MM.1S (cell line): ENCODE data around the gene CHMP6.

Source experiments
- DNase-seq: peaks from one replicate; pipeline ENCODE4 v3.0.0-alpha.2; 2015
- H2AFZ ChIP-seq: fragments of 300-600 bp; sonication (generic); 2 replicates; pipeline ENCODE4 v1.6.0; 2016; ENCODE audit warnings: antibody characterized with exemption, low read length
- H3F3A ChIP-seq: fragments of 300-600 bp; sonication (generic); 2 replicates; pipeline ENCODE4 v1.6.1; 2016; ENCODE audit warnings: mild to moderate bottlenecking, antibody characterized with exemption, low read length, moderate library complexity, mixed read lengths; ENCODE audit not compliant: insufficient read depth
- H3K27ac ChIP-seq: fragments of 300-600 bp; sonication (generic); 2 replicates; pipeline ENCODE4 v1.5.1; 2016; ENCODE audit warnings: mild to moderate bottlenecking, low read length
- H3K27me3 ChIP-seq: fragments of 300-600 bp; sonication (generic); replicated peaks from 2 replicates; pipeline ENCODE4 v1.6.0; 2016; ENCODE audit warnings: low read length; ENCODE audit not compliant: insufficient read depth
- H3K36me3 ChIP-seq: fragments of 300-600 bp; sonication (generic); replicated peaks from 2 replicates; pipeline ENCODE4 v1.6.1; 2016; ENCODE audit warnings: mild to moderate bottlenecking, low read length, mixed read lengths; ENCODE audit not compliant: insufficient read depth
- H3K4me1 ChIP-seq: fragments of 300-600 bp; sonication (generic); 2 replicates; pipeline ENCODE4 v1.6.1; 2016; ENCODE audit warnings: low read length, mixed read lengths
- H3K4me2 ChIP-seq: fragments of 300-600 bp; sonication (generic); 2 replicates; pipeline ENCODE4 v1.6.0; 2016; ENCODE audit warnings: low read depth, low read length
- H3K4me3 ChIP-seq: fragments of 300-600 bp; sonication (generic); 2 replicates; pipeline ENCODE4 v1.5.1; 2016; ENCODE audit warnings: low read length, mixed read lengths
- H3K79me2 ChIP-seq: fragments of 300-600 bp; sonication (generic); 2 replicates; pipeline ENCODE4 v1.6.1; 2016; ENCODE audit warnings: mixed run types, low read length, mixed read lengths
- H3K9ac ChIP-seq: fragments of 300-600 bp; sonication (generic); 2 replicates; pipeline ENCODE4 v1.6.1; 2016; ENCODE audit warnings: low read length, mixed read lengths
- H3K9me2 ChIP-seq: fragments of 300-600 bp; sonication (generic); replicated peaks from 2 replicates; pipeline ENCODE4 v1.6.1; 2016; ENCODE audit warnings: mild to moderate bottlenecking, low read length, mixed read lengths; ENCODE audit not compliant: insufficient read depth
- H3K9me3 ChIP-seq: fragments of 300-600 bp; sonication (generic); replicated peaks from 2 replicates; pipeline ENCODE4 v1.6.1; 2016; ENCODE audit warnings: mild to moderate bottlenecking, low read length, mixed read lengths; ENCODE audit not compliant: insufficient read depth
- H4K20me1 ChIP-seq: fragments of 300-600 bp; sonication (generic); 2 replicates; pipeline ENCODE4 v1.6.1; 2016; ENCODE audit warnings: mild to moderate bottlenecking, low read length, moderate library complexity, mixed read lengths; ENCODE audit not compliant: insufficient read depth
- EZH2 ChIP-seq: fragments of 300-600 bp; sonication (generic); optimal IDR thresholded peaks from 2 replicates; pipeline ENCODE3; 2017; ENCODE audit warnings: low read depth, mild to moderate bottlenecking, antibody characterized with exemption, low read length, mixed read lengths
- EZH2phosphoT487 ChIP-seq: fragments of 300-600 bp; sonication (generic); IDR thresholded peaks from 2 replicates; pipeline ENCODE4 v1.6.1; 2018; ENCODE audit warnings: antibody characterized with exemption, low read length
- TF ChIP-seq, protein P1 (sequence below): fragments of 300-600 bp; sonication (generic); IDR thresholded peaks from 2 replicates; pipeline ENCODE4 v1.5.1; 2016; ENCODE audit warnings: antibody characterized with exemption, low read length, mixed read lengths

The CHMP6 gene

DNA sequence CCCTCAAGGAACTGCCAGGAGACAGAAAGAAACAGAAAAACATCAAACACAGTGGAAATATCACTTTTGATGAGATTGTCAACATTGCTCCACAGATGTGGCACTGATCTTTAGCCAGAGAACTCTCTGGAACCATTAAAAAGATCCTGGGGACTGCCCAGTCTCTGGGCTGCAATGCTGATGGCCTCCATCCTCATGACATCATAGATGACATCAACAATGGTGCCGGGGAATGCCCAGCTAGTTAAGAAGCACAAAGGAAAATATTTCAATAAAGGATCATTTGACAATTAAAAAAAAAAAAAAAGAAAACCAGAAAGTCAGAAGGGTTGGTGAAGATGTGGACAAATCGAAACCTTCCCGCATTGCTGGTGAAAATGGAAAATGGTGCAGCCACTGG lies 14.9 kb upstream of the CHMP6 start:
- Histone ChIP-seq H3K9me3 (no peaks in the 10 kb centered on the region), H3K27ac (no peak overlapping the region), H3K4me3 (no peak overlapping the region), H3K4me1 (no peaks in the 10 kb centered on the region), H3K9ac (no peak overlapping the region), H3K36me3 (no peaks in the 10 kb centered on the region), H4K20me1 (no peaks in the 10 kb centered on the region), H3F3A (no peaks in the 10 kb centered on the region), H3K27me3 (peaks cover 12% of the 10 kb centered on the region), H2AFZ (no peak overlapping the region), H3K4me2 (no peak overlapping the region), H3K9me2 (no peaks in the 10 kb centered on the region), H3K79me2 (no peaks in the 10 kb centered on the region)
- TF ChIP-seq EZH2phosphoT487: no peak
- TF ChIP-seq, protein P1, sequence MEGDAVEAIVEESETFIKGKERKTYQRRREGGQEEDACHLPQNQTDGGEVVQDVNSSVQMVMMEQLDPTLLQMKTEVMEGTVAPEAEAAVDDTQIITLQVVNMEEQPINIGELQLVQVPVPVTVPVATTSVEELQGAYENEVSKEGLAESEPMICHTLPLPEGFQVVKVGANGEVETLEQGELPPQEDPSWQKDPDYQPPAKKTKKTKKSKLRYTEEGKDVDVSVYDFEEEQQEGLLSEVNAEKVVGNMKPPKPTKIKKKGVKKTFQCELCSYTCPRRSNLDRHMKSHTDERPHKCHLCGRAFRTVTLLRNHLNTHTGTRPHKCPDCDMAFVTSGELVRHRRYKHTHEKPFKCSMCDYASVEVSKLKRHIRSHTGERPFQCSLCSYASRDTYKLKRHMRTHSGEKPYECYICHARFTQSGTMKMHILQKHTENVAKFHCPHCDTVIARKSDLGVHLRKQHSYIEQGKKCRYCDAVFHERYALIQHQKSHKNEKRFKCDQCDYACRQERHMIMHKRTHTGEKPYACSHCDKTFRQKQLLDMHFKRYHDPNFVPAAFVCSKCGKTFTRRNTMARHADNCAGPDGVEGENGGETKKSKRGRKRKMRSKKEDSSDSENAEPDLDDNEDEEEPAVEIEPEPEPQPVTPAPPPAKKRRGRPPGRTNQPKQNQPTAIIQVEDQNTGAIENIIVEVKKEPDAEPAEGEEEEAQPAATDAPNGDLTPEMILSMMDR: no peak
- TF ChIP-seq EZH2: no peak
- DNase-seq: no peak

DNA sequence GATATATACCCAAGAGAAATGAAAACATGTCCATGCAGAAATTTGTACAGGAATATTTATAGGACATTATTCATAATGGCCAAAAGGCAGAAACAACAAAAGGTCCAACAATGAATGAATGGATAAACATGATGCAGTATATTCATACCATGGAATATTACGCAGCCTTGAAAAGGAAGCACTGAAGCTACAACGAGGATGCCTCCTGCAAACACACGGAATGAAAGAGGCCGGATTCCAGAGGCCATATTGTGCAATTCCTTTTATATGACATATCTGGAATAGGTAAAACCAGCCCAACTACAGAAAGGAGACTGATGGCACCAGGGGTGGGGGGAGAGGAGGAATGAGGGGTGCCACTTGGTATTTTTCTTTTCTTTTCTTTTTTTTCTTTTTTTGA lies 14.5 kb upstream of the CHMP6 start:
- Histone ChIP-seq H3K27ac (no peak overlapping the region), H2AFZ (no peak overlapping the region), H3K4me1 (no peaks in the 10 kb centered on the region), H3K9me2 (no peaks in the 10 kb centered on the region), H3K4me3 (no peak overlapping the region), H3K36me3 (no peaks in the 10 kb centered on the region), H3K79me2 (no peaks in the 10 kb centered on the region), H3K4me2 (no peak overlapping the region), H4K20me1 (no peaks in the 10 kb centered on the region), H3K9me3 (no peaks in the 10 kb centered on the region), H3K9ac (no peak overlapping the region), H3F3A (no peaks in the 10 kb centered on the region), H3K27me3 (peaks cover 17% of the 10 kb centered on the region)
- no peak for DNase-seq
- TF ChIP-seq, protein P1: no peak
- TF ChIP-seq EZH2: no peak
- TF ChIP-seq EZH2phosphoT487: no peak

DNA sequence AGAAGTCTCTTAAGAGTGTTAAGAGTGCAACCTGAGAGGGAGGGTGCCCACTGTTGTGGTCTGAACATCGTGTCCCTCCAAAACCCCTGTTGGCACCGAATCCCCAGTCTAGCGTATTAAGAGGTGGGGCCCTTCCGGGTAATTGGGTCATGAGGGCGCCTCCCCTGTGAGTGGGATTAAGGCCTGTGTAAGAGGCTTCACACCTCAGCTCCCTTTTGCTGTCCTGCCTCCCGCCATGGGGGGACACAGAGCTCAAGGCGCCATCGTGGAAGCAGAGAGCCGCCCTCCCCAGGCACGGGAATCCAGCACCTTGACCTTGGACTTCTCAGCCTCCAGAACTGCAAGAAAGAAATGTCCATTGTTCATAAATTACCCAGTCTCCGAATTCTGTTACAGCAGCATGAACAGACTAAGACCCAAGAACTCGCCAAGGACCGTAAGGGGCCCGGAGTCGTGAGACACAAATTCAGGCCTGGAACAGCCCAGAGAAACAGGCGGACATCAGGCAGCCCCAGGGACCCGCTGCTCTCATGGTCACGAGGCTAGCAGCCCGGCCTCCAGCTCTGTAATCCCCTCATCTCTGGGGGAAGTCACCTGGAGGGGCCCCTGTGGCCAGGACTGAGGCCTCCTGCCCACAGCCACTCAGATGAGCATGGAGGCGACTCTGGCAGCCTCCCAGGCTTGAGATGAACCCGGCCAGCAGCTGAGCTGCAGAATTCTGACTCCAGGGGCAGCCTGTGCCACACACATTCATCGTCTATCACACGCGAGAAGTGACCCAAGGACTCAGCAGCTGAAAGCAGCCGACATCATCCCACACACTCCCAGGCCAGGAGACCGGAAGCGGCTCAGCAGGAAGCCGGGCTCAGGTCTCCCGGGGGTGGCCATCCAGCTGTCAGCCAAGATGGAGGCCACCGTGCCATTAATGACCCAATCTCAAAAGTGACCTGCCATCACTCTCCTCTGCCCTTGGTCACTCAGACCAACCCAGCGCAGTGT lies 12.8 kb upstream of the CHMP6 start:
- H3K4me2 ChIP-seq: no peak overlapping the region

More for the DNA sequence above, 12.8 kb upstream of the CHMP6 start:
- Histone ChIP-seq H3K9ac (no peak overlapping the region), H4K20me1 (no peaks in the 10 kb centered on the region), H3F3A (no peaks in the 10 kb centered on the region), H3K9me3 (no peaks in the 10 kb centered on the region), H3K4me1 (no peaks in the 10 kb centered on the region), H3K9me2 (no peaks in the 10 kb centered on the region), H3K4me3 (no peak overlapping the region), H3K36me3 (no peaks in the 10 kb centered on the region), H3K27ac (no peak overlapping the region), H2AFZ (no peak overlapping the region), H3K27me3 (peaks cover 33% of the 10 kb centered on the region), H3K79me2 (no peaks in the 10 kb centered on the region)
- DNase-seq: no peak
- no peak for TF ChIP-seq EZH2phosphoT487
- TF ChIP-seq, protein P1: no peak
- no peak for TF ChIP-seq EZH2
